Endothelial cell of umbilical vein (primary cell): ENCODE data around the gene HLA-DQA1. TPM values are rescaled to one million over a fixed set of nuclear protein-coding genes. Genes with fewer than 3 reads are reported as not detected.

Experiments
- BruUV-seq: library from RNA; stranded (reverse); fragments of 400-500 nt; replicated peaks from 2 replicates; lab custom pipeline; 2021; lab: Mats Ljungman, UMichigan
- CTCF ChIA-PET: fragments of 300-600, 350-600 bp; sonication (Branson Sonifier 250); formaldehyde crosslinking; loops from one replicate; lab custom pipeline; 2021; ENCODE audit warnings: antibody characterized with exemption, inconsistent platforms; lab: Charles Lee
- POLR2A ChIA-PET: fragments of 300-600, 350-600 bp; sonication (Branson Sonifier 250); formaldehyde crosslinking; loops from one replicate; lab custom pipeline; 2021; ENCODE audit warnings: antibody characterized with exemption, inconsistent platforms; lab: Charles Lee
- DNase-seq: peaks from one replicate; pipeline ENCODE4 v3.0.0-alpha.2; 2011; ENCODE audit warnings: low read depth, low spot score
- FAIRE-seq: peaks from 2 replicates; lab custom pipeline; 2011; peaks lifted over from hg19 to GRCh38; lab: Jason Lieb, UNC
- H2AFZ ChIP-seq: 2 replicates; pipeline ENCODE4 v1.6.0; 2012; ENCODE audit warnings: low read depth, low read length, control low read depth, inconsistent platforms
- H3K27ac ChIP-seq: 2 replicates; pipeline ENCODE4 v1.5.1; 2011; ENCODE audit warnings: low read depth, mild to moderate bottlenecking, control low read depth, low read length, moderate library complexity; ENCODE audit not compliant: insufficient read depth
- H3K27me3 ChIP-seq, 2 experiments: 2 replicates each; pipeline versions ENCODE4 v1.6.0 to v1.6.1; 2011; ENCODE audit warnings: low read length in 2 of 2, mixed read lengths in 1 of 2; ENCODE audit not compliant: control insufficient read depth in 2 of 2, insufficient read depth in 2 of 2
- H3K36me3 ChIP-seq, 2 experiments: 2 replicates in 1 of 2; 3 replicates in 1 of 2; pipeline ENCODE4 v1.5.1; 2011; ENCODE audit warnings: low read length in 2 of 2, mild to moderate bottlenecking in 1 of 2, moderate library complexity in 1 of 2; ENCODE audit not compliant: control insufficient read depth in 2 of 2, insufficient read depth in 2 of 2; ENCODE audit errors: extremely low read depth in 1 of 2
- H3K4me1 ChIP-seq: 3 replicates; pipeline ENCODE4 v1.5.1; 2011; ENCODE audit warnings: mild to moderate bottlenecking, low read length; ENCODE audit not compliant: control insufficient read depth, insufficient read depth; ENCODE audit errors: extremely low read depth
- H3K4me2 ChIP-seq: 2 replicates; pipeline ENCODE4 v1.6.1; 2011; ENCODE audit warnings: low read length, control low read depth, mixed read lengths; ENCODE audit not compliant: insufficient read depth
- H3K4me3 ChIP-seq, 3 experiments: fragments of 200-600 bp in 1 of 3; sonication (generic), shearing (Covaris generic) in 1 of 3; replicated peaks in 1 of 3; 2 replicates each; pipeline ENCODE4 v1.5.1; 2011 to 2016; ENCODE audit warnings: control low read depth in 3 of 3, low read length in 3 of 3, mild to moderate bottlenecking in 2 of 3, inconsistent platforms in 1 of 3, low read depth in 1 of 3, moderate library complexity in 1 of 3; ENCODE audit not compliant: insufficient read depth in 1 of 3
- H3K79me2 ChIP-seq: 2 replicates; pipeline ENCODE4 v1.6.0; 2012; ENCODE audit warnings: low read length, inconsistent platforms; ENCODE audit not compliant: control insufficient read depth, insufficient read depth
- H3K9ac ChIP-seq: replicated peaks from 2 replicates; pipeline ENCODE3; 2011; ENCODE audit warnings: low read length, control low read depth; ENCODE audit not compliant: insufficient read depth; ENCODE audit errors: extremely low read depth
- H3K9me1 ChIP-seq: replicated peaks from 3 replicates; pipeline ENCODE4 v1.6.0; 2011; ENCODE audit warnings: mild to moderate bottlenecking, low read length; ENCODE audit not compliant: control insufficient read depth, insufficient read depth; ENCODE audit errors: extremely low read depth
- H3K9me3 ChIP-seq: replicated peaks from 2 replicates; pipeline ENCODE4 v1.5.1; 2012; ENCODE audit warnings: low read length, inconsistent platforms; ENCODE audit not compliant: control insufficient read depth, insufficient read depth
- H4K20me1 ChIP-seq: replicated peaks from 2 replicates; pipeline ENCODE3; 2011; ENCODE audit warnings: mild to moderate bottlenecking, low read length; ENCODE audit not compliant: control insufficient read depth, insufficient read depth; ENCODE audit errors: extremely low read depth
- EZH2 ChIP-seq: IDR thresholded peaks from 2 replicates; pipeline ENCODE4 v1.6.1; 2012; ENCODE audit warnings: borderline replicate concordance, low read depth, mild to moderate bottlenecking, moderate library complexity, low read length, inconsistent platforms; ENCODE audit not compliant: severe bottlenecking
- FOS ChIP-seq: IDR thresholded peaks from 2 replicates; pipeline ENCODE4 v1.6.1; 2011; ENCODE audit warnings: mild to moderate bottlenecking, low read length, moderate library complexity, borderline replicate concordance; ENCODE audit not compliant: insufficient read depth
- GATA2 ChIP-seq: IDR thresholded peaks from 2 replicates; pipeline ENCODE4 v1.7.0; 2011; ENCODE audit warnings: low read depth, mild to moderate bottlenecking, moderate library complexity, mixed read lengths, low read length; ENCODE audit not compliant: insufficient read length, insufficient read depth
- JUN ChIP-seq: IDR thresholded peaks from 2 replicates; pipeline ENCODE4 v1.6.1; 2011; ENCODE audit warnings: borderline replicate concordance, low read depth; ENCODE audit not compliant: insufficient read length, insufficient read depth
- MYC ChIP-seq: IDR thresholded peaks from one replicate; pipeline ENCODE4 v1.6.1; 2011; ENCODE audit warnings: mild to moderate bottlenecking, low read depth, low read length
- POLR2A ChIP-seq: IDR thresholded peaks from 2 replicates; pipeline ENCODE4 v1.6.1; 2012; ENCODE audit warnings: low read depth, mild to moderate bottlenecking, control low read depth, low read length
- POLR2AphosphoS5 ChIP-seq: IDR thresholded peaks from 2 replicates; pipeline ENCODE4 v1.6.1; 2012; ENCODE audit warnings: low read depth, mild to moderate bottlenecking, control low read depth, low read length, moderate library complexity; ENCODE audit not compliant: insufficient read depth
- dilution Hi-C: fragments of 300-500 bp; cut with MboI; formaldehyde crosslinking; loops from one replicate; pipeline ENCODE4 v1.15.0; 2019; ENCODE audit warnings: low sequenced_read_pairs; ENCODE audit not compliant: extremely low pct_ligation_motif_present
- intact Hi-C: fragments of 100-400 bp; cut with micrococcal nuclease; formaldehyde crosslinking; loops from one replicate; pipeline ENCODE4 v1.10.0; 2022
- polyA plus RNA-seq, 4 experiments: library from polyadenylated mRNA; depleted of rRNA in 3 of 4; stranded (reverse) in 3 of 4; unstranded in 1 of 4; fragments of >200 nt; gene quantifications; 2 replicates each; pipeline versions ENCODE4 v1.2.1 to v1.2.3, GENCODE V29; 2011 to 2012; ENCODE audit warnings: missing spikeins in 1 of 4
- total RNA-seq: library from RNA; stranded (reverse); gene quantifications from 2 replicates; pipeline ENCODE4 v1.2.3, GENCODE V29; 2021
- TF ChIP-seq, protein P1 (sequence below): IDR thresholded peaks from 2 replicates; pipeline ENCODE4 v1.6.1; 2011; ENCODE audit not compliant: insufficient read depth, insufficient read length
- TF ChIP-seq, protein P2 (sequence below), 2 donors: IDR thresholded peaks; 1 replicate in 1 of 2; 2 replicates in 1 of 2; pipeline ENCODE4 v1.5.1; 2011; ENCODE audit warnings: low read length in 2 of 2, mild to moderate bottlenecking in 2 of 2, moderate library complexity in 2 of 2, control low read depth in 1 of 2, inconsistent platforms in 1 of 2, low read depth in 1 of 2; ENCODE audit not compliant: insufficient read depth in 1 of 2; ENCODE audit errors: extremely low read depth in 1 of 2

Gene HLA-DQA1
- total and polyA plus RNA-seq, 2 donors (not counting 3 experiments of a cell fraction or from before 2014, with no cell fraction given): not detected

DNA sequence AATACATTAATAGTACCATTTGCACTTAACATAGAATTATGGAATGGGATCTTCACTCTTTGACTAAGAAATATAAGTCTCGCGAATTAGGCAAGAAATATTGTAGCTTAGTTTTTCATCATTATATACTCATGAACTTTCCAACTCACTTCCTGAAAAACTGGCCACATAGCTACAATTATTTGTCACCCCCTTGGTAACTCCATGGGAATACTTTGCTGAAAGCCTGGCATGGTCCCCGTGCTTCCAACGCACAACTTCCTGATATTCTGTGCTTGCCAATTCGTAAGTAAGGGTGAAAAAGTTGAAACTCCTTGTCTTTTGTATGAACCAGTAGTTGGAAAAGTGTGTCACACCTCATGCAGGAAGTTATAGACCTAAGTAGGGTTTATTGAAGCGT is 23.7 kb upstream of the HLA-DQA1 start:
- H4K20me1 ChIP-seq: no peaks in the 10 kb centered on the region
- H3K36me3 ChIP-seq: no peaks in the 10 kb centered on the region
- intact Hi-C loops (no loop called here), dilution Hi-C loops (no loop called here)
- no peak overlapping the region for H2AFZ ChIP-seq
- H3K9me3 ChIP-seq: no peaks in the 10 kb centered on the region
- no TSS peak for BruUV-seq
- FAIRE-seq: no peak
- no peak overlapping the region for H3K9ac ChIP-seq
- H3K4me1 ChIP-seq: no peaks in the 10 kb centered on the region
- H3K27me3 ChIP-seq: peaks cover 0 to 4% of the 10 kb centered on the region in 2 experiments
- H3K79me2 ChIP-seq: no peaks in the 10 kb centered on the region
- CTCF ChIA-PET: no interaction called here
- DNase-seq: no peak
- no peak overlapping the region for H3K4me3 ChIP-seq
- no peaks in the 10 kb centered on the region for H3K9me1 ChIP-seq
- no peak for TF ChIP-seq GATA2
- H3K27ac ChIP-seq: no peak overlapping the region
- POLR2A ChIA-PET: no interaction called here
- H3K4me2 ChIP-seq: no peak overlapping the region

DNA sequence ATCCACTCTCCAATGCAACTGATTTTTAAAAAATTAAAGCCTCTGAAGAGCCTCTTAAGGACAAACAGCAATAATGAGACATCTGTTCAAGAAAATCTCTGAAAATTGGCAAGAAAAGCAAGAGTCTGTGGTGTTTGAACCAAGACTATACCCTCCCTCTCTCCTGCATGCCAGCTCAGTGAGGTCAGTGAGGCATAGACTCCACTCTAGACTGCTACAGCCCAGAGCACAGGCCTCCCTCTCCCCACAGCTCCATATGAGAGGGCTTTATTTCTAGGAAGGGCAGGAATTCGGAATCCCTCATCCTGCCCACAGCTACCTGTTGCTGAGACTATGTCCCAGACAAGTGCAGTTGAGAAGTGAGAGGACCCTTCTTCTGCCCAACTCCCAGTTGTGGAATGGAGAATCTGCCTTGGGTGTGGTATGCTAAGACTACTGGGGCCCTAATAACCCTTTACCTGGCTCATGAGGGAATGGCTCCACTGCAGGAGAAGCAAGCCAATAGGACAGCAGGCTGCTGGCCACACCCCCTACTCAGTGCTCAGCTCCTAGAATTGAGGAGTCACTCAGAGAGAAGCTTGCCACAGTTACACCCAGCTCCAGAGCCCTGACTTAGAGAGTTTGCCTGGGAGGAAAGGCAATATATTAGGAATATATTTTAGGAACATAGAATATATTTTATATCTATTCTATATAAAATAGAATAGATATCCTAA is 22.7 kb upstream of the HLA-DQA1 start:
- FAIRE-seq: no peak
- Histone ChIP-seq H3K4me2 (no peak overlapping the region), H4K20me1 (no peaks in the 10 kb centered on the region), H3K4me1 (no peaks in the 10 kb centered on the region), H3K9me1 (no peaks in the 10 kb centered on the region), H2AFZ (no peak overlapping the region), H3K9ac (no peak overlapping the region), H3K27ac (no peak overlapping the region), H3K9me3 (no peaks in the 10 kb centered on the region), H3K4me3 (no peak overlapping the region), H3K79me2 (no peaks in the 10 kb centered on the region), H3K27me3 (peaks cover 0 to 4% of the 10 kb centered on the region in 2 experiments), H3K36me3 (no peaks in the 10 kb centered on the region)
- no peak for DNase-seq
- ChIA-PET POLR2A (no interaction called here), CTCF (no interaction called here)
- dilution Hi-C loops: no loop called here
- intact Hi-C loops: no loop called here
- TF ChIP-seq MYC: no peak
- TF ChIP-seq FOS: no peak
- TF ChIP-seq, protein P1, sequence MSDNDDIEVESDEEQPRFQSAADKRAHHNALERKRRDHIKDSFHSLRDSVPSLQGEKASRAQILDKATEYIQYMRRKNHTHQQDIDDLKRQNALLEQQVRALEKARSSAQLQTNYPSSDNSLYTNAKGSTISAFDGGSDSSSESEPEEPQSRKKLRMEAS: no peak
- no peak for TF ChIP-seq JUN
- TF ChIP-seq, protein P2, sequence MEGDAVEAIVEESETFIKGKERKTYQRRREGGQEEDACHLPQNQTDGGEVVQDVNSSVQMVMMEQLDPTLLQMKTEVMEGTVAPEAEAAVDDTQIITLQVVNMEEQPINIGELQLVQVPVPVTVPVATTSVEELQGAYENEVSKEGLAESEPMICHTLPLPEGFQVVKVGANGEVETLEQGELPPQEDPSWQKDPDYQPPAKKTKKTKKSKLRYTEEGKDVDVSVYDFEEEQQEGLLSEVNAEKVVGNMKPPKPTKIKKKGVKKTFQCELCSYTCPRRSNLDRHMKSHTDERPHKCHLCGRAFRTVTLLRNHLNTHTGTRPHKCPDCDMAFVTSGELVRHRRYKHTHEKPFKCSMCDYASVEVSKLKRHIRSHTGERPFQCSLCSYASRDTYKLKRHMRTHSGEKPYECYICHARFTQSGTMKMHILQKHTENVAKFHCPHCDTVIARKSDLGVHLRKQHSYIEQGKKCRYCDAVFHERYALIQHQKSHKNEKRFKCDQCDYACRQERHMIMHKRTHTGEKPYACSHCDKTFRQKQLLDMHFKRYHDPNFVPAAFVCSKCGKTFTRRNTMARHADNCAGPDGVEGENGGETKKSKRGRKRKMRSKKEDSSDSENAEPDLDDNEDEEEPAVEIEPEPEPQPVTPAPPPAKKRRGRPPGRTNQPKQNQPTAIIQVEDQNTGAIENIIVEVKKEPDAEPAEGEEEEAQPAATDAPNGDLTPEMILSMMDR (IDR thresholded peaks at IDR 0.05; ENCODE audit: extremely low read depth in 1 of 2, insufficient read depth in 1 of 2, low read depth in 1 of 2, low read length in 2 of 2): no peak
- no peak for TF ChIP-seq POLR2A
- no peak for TF ChIP-seq POLR2AphosphoS5
- TF ChIP-seq GATA2: no peak
- no peak for TF ChIP-seq EZH2
- no TSS peak for BruUV-seq
